ENCODE results near the gene ATP8B3.

DNA sequence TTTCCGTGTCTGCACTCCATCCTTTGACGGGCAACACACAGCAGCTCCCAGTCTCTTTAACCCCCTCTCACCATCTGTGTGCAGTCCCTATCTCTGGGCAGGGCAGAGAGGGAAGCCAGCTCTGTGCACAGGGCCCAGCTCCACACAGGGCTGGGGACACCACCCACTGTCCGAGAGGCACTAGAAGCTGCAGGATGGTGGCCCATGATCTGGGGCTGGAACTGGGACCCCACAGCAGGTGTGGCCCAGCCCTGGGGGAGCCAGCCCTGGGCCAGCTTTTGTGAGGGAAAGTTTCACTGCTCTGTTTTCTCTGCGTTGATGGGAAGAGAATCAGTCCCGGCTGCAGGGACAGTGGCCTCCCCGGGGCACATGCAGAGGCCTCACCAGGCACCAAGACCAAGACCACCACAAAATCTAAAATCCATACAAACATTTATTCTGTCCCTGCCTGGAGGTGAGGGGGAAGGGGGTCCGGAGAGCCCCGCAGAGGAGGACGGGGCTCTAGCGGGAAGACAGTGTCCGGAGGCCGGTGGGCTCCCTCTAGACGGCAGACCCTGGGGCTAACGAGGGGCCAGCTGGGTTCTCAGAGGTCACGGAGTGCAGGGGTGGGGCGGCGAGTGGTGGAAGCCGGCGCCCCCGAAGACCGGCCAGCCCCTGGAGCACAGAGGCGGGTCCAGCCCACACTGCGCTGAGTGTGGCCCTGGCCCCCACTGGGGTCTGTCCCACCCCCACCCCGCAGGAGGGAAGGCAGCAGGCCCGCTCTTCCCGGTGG is 2.9 kb upstream of the ATP8B3 start:
- no peak for TF ChIP-seq EZH2phosphoT487 (conservative IDR thresholded peaks at IDR 0.05; ENCODE audit: low read length)
- TF ChIP-seq, protein P1, sequence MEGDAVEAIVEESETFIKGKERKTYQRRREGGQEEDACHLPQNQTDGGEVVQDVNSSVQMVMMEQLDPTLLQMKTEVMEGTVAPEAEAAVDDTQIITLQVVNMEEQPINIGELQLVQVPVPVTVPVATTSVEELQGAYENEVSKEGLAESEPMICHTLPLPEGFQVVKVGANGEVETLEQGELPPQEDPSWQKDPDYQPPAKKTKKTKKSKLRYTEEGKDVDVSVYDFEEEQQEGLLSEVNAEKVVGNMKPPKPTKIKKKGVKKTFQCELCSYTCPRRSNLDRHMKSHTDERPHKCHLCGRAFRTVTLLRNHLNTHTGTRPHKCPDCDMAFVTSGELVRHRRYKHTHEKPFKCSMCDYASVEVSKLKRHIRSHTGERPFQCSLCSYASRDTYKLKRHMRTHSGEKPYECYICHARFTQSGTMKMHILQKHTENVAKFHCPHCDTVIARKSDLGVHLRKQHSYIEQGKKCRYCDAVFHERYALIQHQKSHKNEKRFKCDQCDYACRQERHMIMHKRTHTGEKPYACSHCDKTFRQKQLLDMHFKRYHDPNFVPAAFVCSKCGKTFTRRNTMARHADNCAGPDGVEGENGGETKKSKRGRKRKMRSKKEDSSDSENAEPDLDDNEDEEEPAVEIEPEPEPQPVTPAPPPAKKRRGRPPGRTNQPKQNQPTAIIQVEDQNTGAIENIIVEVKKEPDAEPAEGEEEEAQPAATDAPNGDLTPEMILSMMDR (IDR thresholded peaks at IDR 0.05; ENCODE audit: insufficient read depth, low read length, poor library complexity, severe bottlenecking) = no peak

Measured in SU-DHL-6 (cell line).